HG03025 (cell line): ENCODE data around the gene CCDC17.
"Not testable (repeated sequence)": the region's sequence is repeated elsewhere in the genome, so short reads cannot be mapped to it uniquely, and the experiment has no call there.

Experiments used
- ATAC-seq: cut with Tn5 transposase; IDR thresholded peaks from one replicate; pipeline ENCODE4 v1.9.1; 2021; ENCODE audit warnings: mild to moderate bottlenecking, moderate library complexity; ENCODE audit not compliant: unreplicated experiment, low FRiP score

Gene CCDC17

DNA sequence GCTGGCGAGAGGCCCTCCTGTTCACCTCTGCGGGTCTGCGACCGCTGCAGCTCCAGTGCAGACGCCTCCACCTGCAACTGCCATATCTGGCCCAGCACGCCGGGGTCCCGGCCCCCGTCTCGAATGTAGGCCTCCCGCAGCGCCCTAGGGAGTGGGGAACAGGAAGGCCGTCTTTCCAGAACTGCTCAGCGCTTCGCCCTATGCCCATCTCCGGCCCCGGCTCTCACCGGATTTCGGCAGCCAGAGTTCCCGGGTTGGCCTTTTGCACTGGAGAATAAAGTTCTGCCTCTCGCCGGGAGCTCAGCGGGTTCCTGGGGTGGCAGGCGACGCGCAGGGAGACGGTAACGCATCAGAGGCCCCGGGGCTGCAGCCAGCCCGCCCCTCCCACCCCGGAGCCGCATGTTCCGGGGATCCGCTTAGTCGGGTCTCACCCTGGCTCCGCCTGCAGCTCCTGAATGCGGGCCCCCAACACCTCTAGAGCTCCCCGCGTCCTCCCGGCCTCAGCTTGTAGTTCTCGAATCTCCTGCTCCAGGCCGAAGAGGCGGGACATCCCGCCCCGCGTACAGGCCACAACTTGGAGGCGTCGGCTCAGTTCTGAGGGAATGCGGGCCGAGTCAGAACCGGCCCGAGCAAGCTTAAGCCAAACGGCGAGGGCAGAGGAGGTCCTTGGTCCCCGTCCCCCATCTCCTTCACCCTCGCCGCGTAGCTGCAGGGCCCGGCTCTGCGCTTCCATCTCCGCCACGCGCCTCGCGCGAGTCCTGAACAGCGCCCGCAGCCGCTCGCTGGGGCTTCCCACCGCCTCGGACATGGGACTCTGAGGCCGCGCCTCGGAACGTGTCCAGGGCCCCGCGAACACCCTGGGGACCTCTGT lies 1.1 kb downstream of the CCDC17 start:
- ATAC-seq = no peak

GRCh38 chr1:45621895-45622523 lies 1.8 kb downstream of the CCDC17 start:
- ATAC-seq = no peak

GRCh38 chr1:45621501-45621836 lies 2.4 kb downstream of the CCDC17 start:
- no peak for ATAC-seq

DNA sequence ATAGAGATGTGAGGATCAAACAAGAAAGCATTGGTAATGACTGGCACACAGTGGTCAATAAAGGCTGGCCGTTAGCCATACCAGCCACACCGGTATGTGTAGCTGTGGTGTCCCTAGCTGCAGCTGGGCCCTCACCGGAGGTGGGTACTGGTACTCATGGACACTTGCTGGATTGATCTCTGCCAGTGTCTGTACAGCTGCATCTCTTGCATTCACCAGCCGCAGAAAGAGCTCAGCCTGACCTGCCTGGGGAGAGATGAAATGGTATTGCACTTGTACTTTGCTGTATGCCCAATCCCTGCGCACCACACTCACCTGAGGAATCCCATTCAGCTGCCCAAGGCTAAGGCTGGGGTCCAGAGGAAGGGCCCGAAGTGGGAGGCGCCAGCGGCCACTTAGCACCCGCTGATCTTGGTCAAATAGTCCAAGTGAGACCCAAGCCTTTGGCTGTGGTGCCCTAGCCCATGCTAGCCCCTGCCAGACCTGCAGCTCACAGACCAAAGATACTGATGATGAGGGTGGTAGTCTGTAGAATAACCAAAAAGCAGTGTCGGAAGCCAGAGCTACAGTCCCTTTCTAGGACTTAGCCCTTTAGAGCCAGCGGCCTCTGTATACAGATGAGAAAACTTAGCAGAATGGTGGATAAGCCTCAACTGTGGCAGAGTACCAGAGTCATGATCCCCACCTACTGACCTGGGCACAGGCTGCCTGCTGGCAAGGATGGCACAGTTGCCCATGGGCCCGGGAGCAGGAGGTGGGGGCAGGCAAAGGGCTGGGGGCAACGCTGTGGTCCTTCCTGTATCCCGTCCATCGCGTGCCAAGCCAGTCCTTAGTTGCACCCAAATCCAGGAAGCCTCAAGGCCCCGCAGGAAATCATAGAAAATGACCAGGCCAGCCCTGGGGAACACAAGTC lies 3.0 kb downstream of the CCDC17 start:
- ATAC-seq = no peak

- ATAC-seq = no peak
Measured at GRCh38 chr1:45619149-45619921, 4.5 kb downstream of the CCDC17 start.

DNA sequence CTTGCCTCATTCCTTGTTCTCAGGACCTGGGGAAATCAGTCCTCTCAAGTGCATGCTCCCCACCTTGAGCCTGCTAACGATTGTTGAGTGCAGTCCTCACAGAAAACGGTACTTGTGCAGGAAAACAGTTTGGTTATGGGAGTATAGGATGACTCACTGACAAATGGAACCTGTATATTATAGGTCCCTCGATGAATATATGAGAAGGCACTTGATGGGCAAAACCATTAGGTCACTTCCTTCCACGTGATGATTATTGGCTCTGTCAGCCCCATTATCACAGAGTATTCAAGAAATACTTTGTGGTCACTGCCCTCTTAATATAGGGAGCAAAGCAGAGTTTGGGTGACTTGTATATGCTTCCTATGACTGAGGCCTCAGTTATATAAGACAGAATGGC lies 6.2 kb downstream of the CCDC17 start:
- ATAC-seq = no peak

- ATAC-seq = no peak
Measured at GRCh38 chr1:45615885-45616284, 8.0 kb downstream of the CCDC17 start.

- ATAC-seq = no peak
Measured at GRCh38 chr1:45612941-45613579, 10.8 kb downstream of the CCDC17 start.

GRCh38 chr1:45610589-45611226 lies 13.1 kb downstream of the CCDC17 start:
- ATAC-seq = no peak

GRCh38 chr1:45608175-45609156 lies 15.4 kb downstream of the CCDC17 start:
- ATAC-seq = no peak

DNA sequence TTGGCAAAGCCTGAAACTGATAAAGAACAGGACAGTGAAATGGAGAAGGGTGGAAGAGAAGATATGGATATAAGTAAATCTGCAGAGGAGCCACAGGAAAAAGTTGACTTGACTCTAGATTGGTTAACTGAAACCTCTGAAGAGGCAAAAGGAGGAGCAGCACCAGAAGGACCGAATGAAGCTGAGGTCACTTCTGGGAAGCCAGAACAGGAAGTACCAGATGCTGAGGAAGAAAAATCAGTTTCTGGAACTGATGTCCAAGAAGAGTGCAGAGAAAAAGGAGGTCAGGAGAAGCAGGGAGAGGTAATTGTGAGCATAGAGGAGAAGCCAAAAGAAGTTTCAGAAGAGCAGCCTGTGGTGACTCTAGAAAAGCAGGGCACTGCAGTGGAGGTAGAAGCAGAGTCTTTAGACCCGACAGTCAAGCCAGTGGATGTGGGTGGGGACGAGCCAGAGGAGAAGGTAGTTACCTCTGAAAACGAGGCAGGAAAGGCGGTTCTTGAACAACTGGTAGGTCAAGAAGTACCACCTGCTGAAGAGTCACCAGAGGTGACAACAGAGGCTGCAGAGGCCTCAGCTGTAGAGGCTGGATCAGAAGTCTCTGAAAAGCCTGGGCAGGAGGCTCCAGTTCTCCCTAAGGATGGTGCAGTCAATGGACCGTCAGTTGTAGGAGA lies 16.3 kb downstream of the CCDC17 start:
- no peak for ATAC-seq

GRCh38 chr1:45604239-45604638 lies 19.6 kb downstream of the CCDC17 start:
- ATAC-seq = no peak

- not testable (repeated sequence) for ATAC-seq
Measured at GRCh38 chr1:45596765-45597164, 27.1 kb downstream of the CCDC17 start.

- no peak for ATAC-seq
Measured at GRCh38 chr1:45594412-45594811, 29.4 kb downstream of the CCDC17 start.

DNA sequence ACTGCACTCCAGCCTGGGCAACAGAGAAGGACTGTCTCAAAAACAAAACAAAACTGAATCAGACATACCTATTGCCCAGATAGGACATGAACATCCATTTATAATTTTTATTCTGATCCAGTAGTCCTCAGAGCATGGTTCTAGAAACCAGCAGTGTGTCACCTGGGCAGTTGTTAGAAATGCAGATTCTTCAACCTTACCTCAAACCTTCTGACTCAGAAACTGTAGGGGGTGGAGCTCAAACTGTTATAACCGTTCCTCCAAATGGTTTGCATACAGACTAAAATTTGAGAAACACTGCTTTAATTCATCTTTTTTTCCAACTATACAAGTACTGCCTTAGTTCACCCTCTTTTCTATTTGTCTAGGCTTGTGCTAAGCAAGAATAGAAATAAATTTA lies 34.0 kb downstream of the CCDC17 start:
- no peak for ATAC-seq

DNA sequence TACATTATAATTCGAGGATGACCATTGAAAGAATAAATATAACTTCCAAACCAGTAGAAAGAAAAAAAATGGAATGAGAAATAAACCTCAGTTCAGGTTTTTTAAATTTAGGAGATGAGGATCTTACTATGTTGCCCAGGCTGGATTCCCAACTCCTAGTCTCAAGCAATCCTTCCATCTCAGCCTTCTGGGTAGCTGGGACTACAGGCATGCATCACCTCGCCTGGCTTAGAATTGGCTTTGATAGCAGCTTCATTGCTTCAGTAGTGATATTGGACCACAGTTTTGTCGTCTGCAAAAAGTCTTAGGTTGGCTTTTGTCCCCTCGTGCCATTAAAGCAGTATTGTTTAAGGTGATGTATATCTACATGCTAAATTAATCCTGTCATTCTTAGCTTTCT lies 37.1 kb downstream of the CCDC17 start:
- ATAC-seq = no peak

- no peak for ATAC-seq
Measured at GRCh38 chr1:45585496-45586075, 38.3 kb downstream of the CCDC17 start.

GRCh38 chr1:45585110-45585426 lies 38.8 kb downstream of the CCDC17 start:
- ATAC-seq = no peak
